Stimulated activated CD8-positive, alpha-beta memory T cell treated with anti-CD3 and anti-CD28 coated beads, Interleukin-12 subunit alpha, Interleukin-12 subunit beta, amount 100 ng/mL, for 1 hour (primary cell): ENCODE measurements around the gene HHAT.
A peak's percentile ranks its signal among the peaks of the same experiment; 100 is the strongest.

ENCODE experiments used
- DNase-seq: peaks from one replicate; pipeline ENCODE4 v3.0.0-alpha.2; 2020; ENCODE audit warnings: low read depth

HHAT gene

GRCh38 chr1:210441028-210441427, 112.3 kb downstream of the HHAT start:
- no peak for DNase-seq

- no peak for DNase-seq
Observed at GRCh38 chr1:210445485-210445884, 116.8 kb downstream of the HHAT start.

GRCh38 chr1:210445931-210446330, 117.2 kb downstream of the HHAT start:
- no peak for DNase-seq

- DNase-seq: peak; percentile 58
Observed at GRCh38 chr1:210446479-210446878, 117.8 kb downstream of the HHAT start.

- no peak for DNase-seq
Observed at GRCh38 chr1:210447456-210448057, 118.9 kb downstream of the HHAT start.

- DNase-seq: no peak
Observed at GRCh38 chr1:210448297-210448892, 119.7 kb downstream of the HHAT start.

- no peak for DNase-seq
Observed at GRCh38 chr1:210455840-210456603, 127.3 kb downstream of the HHAT start.

GRCh38 chr1:210456731-210457255, 128.1 kb downstream of the HHAT start:
- no peak for DNase-seq

GRCh38 chr1:210457568-210457967, 128.9 kb downstream of the HHAT start:
- DNase-seq: no peak

GRCh38 chr1:210464519-210465039, 135.9 kb downstream of the HHAT start:
- DNase-seq: no peak

- no peak for DNase-seq
Observed at GRCh38 chr1:210465150-210465549, 136.4 kb downstream of the HHAT start.

GRCh38 chr1:210467440-210468043, 138.8 kb downstream of the HHAT start:
- DNase-seq: no peak

- DNase-seq: no peak
Observed at GRCh38 chr1:210469441-210469840, 140.7 kb downstream of the HHAT start.

GRCh38 chr1:210475321-210475720, 146.6 kb downstream of the HHAT start:
- no peak for DNase-seq

- no peak for DNase-seq
Observed at GRCh38 chr1:210475806-210476205, 147.1 kb downstream of the HHAT start.

GRCh38 chr1:210476730-210477129, 148.0 kb downstream of the HHAT start:
- DNase-seq: no peak

- DNase-seq: no peak
Observed at GRCh38 chr1:210477328-210477924, 148.7 kb downstream of the HHAT start.

- no peak for DNase-seq
Observed at GRCh38 chr1:210478820-210479219, 150.1 kb downstream of the HHAT start.

- no peak for DNase-seq
Observed at GRCh38 chr1:210482491-210482890, 153.8 kb downstream of the HHAT start.

- DNase-seq: no peak
Observed at GRCh38 chr1:210482945-210483617, 154.4 kb downstream of the HHAT start.

- no peak for DNase-seq
Observed at GRCh38 chr1:210483821-210484220, 155.1 kb downstream of the HHAT start.
